Dermis microvascular lymphatic vessel endothelial cell (primary cell): ENCODE data around the gene MAD1L1. TPM values are rescaled to one million over a fixed set of nuclear protein-coding genes. Genes with fewer than 3 reads are reported as not detected.
"Not testable (repeated sequence)": the region's sequence is repeated elsewhere in the genome, so short reads cannot be mapped to it uniquely, and the experiment has no call there.

Experiments
- DNase-seq, 2 donors: peaks; one replicate each; pipeline versions ENCODE4 v3.0.0 to v3.0.0-alpha.2; 2010; ENCODE audit warnings: low read depth in 2 of 2
- total RNA-seq: library from RNA; depleted of rRNA; stranded (reverse); fragments of >200 nt; gene quantifications from 2 replicates; pipeline ENCODE4 v1.2.1, GENCODE V29; 2014

Gene MAD1L1
- total RNA-seq, 1 donor from 2014 or later, result 41.1 TPM

DNA sequence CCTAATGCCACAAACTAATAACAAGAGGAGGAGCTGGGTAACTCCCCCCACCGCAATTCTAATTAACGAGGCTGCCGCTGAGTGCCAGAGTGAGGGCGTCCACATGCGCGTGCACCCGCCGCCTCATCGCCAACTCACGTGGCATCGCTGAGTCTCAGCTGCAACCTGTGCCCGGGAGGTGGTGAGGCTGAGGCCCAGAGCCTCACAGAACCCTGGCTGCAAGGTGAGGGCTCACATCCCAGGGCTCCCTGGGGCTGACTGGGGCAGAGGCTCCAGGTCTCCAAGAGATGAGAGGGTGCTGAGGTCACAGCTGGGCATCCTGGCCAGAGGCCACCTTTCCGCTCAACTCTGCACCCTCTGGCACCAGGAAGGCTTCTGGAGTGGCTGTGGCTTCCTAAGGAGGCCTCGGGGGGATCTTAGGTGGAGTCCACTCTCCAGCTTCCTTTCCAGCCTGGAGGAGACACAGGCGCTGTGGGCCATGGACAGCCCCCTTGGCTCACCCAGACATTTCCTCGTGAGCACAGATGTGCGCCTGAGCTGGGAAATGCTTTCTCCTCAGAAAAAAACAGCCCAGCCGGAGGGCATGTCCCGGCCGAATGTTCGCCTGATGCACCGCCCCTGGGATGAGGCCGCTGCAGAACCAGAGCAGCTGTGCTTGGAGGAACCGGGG lies 242.6 kb downstream of the MAD1L1 start:
- DNase-seq, result no peak

DNA sequence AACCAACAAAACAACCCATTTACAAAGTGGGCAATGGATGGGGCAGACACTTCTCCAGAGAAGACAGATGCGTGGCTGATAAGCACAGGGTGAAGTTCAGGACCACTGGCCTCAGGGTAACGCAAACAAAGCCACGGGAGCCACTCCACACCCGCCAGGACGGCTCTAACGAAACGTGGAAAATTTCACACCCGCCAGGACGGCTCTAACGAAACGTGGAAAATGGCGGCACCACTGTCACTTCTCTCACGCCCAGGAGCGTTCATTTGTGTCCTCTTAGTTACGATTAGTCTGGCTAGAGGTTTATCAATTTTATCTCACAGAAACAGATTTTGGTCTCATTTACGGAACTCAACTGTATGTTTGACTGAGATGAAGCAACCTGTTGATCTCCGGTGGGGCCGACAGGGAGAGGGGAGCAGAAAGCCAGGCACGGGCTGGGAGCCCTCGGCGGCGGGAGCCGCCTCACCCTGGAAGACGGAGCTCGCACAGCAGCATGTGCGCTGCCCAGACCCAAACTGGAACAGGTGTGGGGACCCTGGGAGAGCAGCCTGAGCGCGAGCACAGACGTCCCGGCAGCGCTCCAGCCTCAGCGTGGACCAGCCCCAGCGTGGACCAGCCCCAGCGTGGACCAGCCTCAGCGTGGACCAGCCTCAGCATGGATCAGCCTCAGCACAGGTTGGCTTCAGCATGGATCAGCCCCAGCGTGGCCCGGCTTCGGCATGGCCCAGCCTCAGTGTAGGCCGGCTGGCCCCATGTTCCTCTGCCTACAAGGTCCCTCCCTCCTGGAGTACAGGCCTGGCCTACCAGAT lies 243.5 kb downstream of the MAD1L1 start:
- no peak for DNase-seq

DNA sequence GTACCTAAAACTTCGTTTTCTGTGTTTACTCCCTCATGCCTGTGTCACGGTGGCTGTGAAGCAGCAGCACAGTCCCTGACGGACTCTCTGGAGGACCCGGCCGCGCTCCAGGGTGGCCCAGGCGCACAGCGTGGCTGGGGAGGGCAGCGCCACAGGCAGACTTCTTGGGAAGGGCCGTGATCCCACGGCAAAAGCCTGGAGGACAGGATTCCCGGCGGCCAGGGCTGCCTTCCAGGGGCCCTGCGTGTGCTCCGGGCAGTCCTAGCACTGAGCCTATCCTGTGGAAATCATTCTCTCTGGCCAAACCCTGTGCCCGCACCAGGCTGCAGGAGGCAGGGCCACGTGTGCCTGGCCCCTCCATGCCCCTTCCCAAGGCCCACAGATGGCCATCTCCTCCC lies 244.2 kb downstream of the MAD1L1 start:
- DNase-seq, result no peak

DNA sequence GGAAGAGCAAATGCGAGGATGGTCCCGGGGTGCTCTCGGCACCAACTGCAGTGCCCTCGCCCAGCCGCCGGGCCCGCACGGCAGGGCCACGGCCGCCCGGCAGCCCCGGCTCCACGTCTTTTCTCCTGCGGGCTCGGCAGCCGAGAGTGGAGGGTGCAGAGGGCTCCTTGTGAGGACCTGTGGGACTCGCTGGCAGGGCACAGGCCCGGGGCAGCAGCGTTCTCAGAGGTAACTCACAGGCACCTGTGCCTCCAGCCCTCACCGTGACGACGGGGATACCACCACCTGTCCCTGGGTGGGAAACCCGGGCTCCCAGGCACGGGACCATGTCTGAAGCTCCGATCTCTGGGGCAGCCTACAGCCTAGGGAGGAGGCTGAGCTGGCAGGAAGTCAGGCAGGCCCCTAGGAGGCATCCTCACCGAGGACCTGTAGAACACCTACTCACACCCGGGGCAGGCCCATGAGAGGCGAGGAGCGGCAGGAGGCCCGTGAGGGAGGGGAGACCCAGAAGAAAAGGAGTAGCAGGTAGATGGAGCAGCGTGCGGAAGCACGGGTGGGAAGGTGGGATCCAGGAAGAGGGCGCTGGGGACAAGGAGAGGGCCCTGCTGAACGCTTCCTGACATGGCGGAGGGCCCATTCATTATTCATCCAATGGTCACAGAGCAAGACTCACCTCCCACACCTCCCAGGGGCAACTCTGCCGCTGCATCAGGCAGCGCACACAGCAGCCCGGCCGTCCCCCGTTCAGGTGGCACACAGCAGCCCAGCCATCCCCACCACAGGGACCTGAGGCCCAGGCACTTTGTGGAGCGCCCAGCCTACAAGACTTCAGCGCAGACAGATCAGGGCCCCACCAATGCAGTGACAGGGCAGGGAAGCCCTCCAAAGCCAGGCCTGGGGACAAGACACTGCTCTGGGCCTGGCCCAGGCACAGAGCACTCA lies 244.9 kb downstream of the MAD1L1 start:
- DNase-seq, result no peak

DNA sequence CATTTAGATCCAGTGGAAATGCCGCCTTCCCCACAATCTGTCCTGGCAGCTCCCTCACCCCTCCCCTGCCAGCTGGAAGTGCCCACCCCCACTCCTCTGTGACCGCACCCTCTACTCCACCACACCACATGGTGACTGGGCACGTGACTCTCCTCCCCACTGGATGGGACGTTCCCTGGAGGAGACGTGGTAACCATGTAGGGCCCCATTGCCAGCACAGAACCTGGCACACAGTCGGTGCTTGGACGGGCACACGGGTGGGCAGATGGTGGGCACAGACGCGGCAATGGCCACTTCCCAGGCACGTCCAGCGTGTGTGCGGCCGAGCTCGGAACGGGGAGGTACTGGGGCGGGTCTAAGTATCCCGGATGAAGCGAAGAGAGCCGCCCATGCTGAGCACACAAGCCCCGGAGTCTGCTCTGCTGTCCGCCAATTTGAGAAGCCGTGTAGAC lies 245.6 kb downstream of the MAD1L1 start:
- DNase-seq, result no peak

DNA sequence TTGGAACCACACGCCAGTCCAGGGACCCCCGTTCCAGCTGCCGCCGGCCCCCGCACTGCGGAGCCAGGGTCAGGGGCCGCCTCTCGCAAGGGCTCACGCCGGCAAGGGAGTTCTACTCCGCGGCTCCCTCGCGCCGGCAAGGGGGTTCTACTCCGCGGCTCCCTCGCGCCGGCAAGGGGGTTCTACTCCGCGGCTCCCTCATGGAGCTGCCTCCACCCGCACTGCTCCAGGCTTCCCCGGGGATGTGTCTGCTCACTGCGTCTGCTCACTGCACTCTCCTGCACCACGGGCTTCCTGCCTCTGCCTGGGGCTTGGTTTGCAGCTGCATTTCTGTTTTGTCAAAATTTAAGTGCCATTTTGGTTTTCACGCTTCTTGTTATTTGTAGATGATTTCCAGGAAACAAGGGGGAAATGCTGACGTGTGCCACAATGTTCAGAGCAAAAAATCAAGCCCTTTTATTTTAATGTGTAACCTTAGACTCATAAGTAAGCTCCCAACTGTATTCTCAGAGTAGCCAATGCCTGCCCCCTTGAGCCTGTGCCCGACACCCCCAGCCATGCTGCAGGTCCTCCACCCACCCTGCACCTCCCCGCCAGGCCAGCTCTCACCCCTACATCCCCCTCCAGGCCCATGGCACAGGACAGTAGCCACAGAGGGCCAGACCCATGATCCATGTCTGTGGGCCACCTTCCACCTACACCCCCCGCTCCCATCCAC lies 246.2 kb downstream of the MAD1L1 start:
- DNase-seq, result no peak

DNA sequence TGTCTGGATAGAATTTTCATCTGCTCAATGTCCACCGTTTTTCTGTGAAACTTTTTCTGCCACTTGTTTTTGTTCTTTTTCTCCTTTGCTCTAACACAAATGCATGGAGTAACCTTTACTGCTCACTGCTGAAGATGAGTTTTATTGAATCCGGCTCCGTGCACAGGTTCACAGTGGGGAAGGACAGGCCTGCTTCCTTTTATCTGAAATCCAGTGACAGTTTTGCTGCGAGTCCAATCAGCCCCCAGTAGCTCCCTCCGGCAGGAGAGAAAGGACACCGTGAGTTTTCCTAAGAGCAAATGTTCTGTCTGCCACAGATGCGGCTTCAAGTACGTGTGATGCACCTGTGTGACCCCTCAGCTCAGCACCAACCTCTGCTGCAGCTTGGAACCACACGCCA lies 246.8 kb downstream of the MAD1L1 start:
- DNase-seq, result no peak

DNA sequence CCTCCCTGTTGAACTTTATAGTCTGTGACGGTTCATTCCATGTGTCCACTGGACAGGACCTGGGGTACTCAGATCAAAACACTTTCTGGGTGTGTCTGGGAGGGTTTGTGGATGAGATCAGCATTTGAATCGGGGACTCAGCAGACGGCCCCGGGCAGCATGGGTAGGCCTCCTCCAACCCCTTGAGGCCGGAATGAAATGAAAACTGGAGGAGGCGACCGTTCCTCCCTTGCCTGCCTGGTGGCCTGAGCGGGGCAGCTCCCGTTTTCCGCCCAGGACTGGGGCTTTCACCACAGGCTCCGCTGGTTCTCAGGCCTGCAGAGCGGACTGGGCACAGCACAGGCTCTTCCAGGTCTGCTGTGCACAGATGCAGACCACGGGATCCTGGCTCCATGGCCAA lies 247.7 kb downstream of the MAD1L1 start:
- no peak for DNase-seq

DNA sequence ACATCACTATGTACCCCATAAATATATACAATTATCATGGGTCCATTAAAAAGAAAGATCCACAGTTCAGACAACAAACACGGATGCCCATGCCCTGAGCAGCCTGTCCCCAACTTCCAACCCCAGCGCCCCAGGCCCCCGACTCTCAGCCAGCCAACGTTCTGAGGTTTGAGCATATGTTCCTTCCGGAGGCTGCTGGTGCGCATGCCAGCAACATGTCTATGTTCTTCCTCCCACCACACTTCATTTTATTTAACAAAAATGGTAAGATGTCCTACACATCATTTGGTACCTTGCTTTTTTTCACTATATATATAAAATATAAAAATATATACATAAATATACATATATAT lies 250.9 kb downstream of the MAD1L1 start:
- no peak for DNase-seq

DNA sequence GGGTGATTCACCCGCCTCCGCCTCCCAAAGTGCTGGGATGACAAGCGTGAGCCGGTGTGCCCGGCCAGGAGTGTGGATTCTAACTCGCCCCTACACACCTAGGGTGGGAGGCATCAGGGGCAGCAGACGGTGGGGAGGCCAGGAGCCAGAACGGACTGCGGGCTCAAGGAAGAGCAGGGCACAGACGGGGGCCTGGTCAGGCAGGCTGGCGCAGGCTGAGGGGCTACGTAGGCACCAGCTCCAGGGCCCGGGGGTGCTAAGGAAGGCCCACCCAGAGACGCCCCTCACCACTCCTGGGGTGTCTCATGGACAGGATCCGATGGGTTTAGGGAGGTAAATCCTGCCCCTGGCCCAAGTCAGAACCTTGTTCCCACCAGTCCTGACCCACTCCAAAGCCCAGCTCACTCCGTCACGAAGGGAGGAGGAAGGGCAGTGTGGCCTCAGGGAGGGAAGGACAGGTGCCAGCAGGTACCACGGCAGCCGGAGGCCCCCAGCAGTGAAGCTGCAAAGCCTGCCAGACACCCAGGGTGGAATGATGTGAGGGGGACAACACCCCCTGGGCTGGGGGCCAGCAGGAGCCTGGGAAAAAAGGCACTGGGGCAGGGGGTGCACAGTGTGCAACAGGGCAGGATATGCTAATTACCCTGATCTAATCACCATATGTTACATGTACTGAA lies 251.4 kb downstream of the MAD1L1 start:
- no peak for DNase-seq

DNA sequence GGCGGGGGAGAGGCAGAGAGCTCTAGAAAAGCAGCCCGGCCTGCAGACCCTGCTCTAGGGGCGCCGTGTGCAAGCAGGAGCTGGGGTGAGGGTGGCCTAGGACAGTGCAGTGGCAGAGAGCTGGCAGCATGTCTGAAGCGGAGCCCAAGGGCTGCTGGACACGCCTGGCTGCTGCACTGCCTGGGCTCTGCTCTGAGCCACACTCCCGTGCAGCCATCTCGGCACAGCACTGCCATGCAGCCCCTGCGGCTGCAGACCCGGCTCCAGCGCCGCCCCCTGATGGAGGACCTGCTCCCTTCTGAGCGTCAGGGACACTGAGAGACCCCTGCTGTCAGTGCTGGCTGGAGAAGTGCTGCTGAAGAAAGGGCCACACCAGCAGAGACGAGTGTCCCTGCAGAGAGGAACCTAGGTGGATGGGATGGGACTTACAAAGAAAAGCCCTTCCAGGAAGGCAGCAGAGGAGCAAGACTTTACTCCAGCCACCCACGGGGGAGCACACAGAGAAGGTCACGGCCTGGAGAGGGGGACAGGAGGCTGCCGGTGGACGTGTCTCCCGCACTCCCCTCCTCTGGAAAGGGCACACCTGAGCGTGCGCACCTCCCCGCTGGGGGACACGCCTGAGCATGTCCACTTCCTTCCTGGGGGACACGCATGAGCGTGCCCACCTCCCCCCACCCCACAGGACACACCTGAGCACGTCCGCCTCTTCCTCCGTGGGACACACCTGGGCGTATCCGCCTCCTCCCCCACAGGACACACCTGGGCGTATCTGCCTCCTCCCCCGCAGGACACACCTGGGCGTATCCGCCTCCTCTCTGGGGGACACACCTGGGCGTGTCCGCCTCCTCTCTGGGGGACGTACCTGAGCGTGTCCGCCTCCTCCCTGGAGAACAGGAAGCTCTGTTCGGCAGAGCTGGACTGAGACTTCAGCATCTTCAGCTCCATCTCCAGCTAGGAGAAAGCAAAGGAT lies 252.9 kb downstream of the MAD1L1 start:
- no peak for DNase-seq

DNA sequence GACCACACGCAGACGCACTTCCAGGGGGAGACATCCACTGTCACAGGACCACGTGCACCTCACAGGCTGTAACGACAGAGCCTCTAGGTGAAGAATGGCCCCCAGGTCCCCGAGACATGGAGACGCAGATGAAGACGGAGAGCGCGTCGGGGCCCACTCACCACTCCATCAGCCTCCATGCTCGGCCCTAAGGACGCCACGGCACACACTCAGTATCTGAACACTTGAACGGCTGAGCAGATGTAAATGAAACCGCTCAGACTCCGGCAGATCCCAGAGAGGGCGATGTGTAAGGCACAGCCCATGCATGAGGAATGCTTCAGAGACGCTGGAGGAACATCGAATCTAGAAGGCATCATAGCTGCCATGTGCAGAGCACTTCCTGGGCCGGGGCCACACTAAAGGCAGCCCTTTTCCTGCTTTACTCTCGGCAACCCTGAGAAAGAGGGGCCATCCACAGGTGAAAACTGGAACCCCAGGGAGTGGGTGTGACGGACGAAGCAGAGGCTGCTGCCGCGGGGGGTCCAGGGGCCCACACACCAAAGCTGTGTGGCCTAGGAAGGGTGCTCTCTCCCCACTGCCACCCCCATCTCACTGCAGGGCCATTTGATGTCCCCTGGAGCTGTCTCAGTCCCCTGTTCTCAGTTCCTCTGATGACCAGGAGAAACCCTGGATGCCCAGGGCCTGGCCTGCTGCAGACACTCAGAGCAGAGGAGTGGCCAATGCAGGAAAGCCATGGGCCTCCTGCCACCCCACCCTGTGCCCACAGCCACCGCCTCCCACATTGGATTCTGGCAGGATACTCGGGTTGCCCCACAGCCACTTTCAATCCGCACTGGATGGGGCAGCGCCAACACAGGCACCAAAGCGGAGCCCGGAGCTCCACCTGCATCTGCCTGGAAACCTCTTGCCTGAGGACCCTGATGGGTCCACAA lies 253.8 kb downstream of the MAD1L1 start:
- DNase-seq, result no peak

DNA sequence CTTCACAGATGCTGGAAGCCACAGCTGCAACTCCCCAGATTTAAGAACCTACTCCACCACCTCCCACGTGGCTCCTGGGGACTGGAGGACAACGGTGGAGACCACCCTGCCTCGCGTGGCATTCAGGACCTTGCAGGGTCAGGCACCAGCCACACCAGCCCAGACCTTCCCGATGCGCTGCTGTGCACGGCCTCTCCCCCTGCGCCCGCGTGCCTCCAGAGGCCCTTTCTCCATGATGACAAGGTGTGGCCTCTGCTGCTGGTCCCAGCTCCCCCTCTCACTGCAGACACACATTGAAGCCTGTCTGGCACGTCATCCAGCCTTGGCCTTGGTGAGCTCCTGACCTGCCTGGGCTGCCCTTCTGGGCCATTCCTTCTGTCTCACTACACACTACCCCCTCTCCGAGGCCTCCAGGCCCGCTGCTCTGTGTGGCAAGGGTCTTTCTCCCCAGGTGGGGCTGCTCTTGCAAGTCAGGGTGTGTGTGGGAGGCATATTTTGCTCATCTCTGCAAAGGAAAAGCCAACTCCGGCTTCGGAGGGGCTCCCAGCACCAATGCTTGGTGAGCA lies 254.8 kb downstream of the MAD1L1 start:
- DNase-seq, result no peak

DNA sequence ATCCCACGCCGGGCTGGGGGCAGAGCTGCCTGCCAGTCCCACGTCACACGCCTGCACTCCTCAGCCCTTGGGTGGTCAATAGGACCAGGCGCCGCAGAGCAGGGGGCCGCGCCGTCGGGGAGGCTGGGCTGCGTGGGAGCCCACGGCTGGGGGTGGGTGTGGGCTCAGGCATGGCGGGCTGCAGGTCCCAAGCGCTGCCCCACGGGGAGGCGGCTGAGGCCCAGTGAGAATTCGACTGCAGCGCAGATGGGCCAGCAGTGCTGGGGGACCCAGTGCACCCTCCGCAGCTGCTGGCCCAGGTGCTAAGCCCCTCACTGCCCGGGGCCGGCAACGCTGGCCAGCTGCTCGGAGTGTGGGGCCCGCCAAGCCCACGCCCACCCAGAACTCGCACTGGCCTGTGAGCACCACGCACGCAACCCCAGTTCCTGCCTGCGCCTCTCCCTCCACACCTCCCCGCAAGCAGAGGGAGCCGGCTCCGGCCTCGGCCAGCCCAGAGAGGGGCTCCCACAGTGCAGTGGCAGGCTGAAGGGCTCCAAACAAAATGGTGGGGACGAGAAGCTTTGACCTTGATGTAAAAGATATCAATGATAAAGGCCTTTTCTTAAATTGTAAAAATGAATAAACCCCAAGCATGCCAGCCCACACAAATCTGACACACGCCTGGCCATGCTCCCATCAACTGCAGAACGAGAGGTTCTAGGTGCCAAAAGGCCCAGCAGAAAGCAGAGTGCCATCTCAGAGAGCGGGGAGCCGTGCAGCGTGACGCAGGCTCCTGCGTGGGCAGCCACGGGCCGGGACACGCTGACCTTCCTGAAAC lies 255.5 kb downstream of the MAD1L1 start:
- DNase-seq, result no peak

DNA sequence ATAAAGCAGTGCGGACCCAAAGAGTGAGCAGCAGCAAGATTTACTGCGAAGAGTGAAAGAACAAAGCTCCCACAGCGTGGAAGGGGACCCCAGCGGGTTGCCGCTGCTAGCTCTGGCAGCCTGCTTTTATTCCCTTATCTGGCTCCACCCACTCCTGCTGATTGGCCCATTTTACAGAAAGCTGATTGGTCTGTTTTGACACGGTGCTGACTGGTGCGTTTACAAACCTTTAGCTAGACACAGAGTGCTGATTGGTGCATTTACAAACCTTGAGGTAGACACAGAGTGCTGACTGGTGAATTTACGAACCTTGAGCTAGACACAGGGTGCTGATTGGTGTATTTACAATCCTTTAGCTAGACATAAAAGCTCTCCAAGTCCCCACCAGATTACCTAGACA lies 256.2 kb downstream of the MAD1L1 start:
- DNase-seq, result not testable (repeated sequence)

DNA sequence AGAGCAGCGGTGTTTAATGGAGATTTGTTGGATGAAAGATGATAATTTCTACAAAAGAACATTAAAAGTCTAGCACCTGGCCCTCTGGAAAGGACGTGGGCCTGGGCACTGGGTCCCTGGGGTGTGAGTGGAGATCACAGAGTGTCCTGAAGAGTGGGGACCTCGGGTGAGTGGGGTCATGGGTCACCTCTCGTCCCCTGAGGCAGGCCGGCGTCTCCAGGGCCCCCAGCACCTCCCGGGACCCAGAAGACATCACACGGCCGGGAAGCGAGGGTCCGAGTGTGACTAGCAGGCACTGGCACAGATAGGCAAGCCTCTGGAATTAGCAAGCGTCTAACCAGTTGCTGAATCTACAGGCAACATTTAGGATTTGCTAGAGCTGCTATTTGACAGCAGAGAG lies 257.2 kb downstream of the MAD1L1 start:
- no peak for DNase-seq

DNA sequence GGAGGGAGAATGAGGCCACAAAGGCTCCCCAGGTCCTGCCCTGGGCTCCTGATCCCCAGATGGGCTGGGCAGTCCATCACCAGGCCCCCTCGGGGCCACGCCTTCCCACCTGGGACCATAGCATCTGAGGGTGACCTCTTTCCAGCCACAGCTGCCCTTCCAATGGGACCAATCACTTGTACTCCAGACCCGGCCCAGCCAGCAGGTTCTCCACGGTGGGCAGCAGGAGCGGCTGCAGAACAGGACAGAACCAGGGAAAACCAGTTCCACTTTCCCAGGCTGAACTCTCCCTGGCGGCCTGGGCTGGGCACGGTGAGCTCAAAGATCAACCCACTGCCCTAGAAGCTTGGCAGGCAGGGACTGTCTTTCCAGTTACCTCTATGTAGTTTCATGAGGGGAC lies 257.6 kb downstream of the MAD1L1 start:
- no peak for DNase-seq
